GM18520 (cell line): ENCODE measurements around the gene NME3.

Experiments
- ATAC-seq: cut with Tn5 transposase; IDR thresholded peaks from one replicate; pipeline ENCODE4 v1.9.1; 2021; ENCODE audit not compliant: unreplicated experiment

The NME3 gene

DNA sequence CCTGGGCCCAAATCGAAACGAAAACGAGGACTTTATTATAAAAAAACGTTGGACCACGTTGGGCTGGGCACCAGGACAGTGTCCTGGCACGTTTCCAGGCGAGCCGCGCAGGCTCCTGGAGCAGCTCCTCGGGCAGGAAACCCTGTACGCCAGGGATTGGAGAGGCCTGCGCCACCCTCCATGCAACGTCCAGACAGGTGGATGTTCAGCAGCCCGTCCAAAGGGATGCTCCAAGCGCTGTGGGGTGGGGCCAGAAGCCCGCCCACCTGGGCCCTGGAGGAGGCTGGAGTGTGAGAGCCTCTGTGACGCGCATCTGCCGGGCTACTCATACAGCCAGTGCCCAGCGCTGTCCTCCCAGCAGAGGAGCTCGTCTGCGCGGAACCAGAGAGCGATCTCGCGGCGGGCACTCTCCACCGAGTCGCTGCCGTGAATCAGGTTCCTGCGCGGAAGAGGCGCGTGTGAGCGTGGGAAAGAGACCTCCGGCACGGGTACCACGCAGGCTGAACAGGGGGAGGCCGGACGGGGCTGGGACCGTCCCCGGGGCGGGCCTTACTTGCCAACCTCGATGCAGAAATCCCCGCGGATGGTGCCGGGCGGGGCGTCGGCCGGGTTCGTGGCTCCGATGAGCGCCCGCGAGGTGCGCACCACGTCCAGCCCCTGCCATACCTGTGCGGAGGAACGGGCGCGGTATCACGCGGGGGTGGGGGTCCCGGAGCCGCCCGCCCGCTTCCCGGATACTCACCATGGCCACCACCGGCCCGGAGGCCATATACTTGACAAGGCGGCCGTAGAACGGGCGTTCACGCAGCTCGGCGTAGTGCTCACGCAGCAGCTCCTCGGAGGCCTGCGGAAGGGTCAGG lies 785 bp downstream of the NME3 start:
- ATAC-seq = no peak

GRCh38 chr16:1769402-1770300 lies 1.7 kb downstream of the NME3 start:
- no peak for ATAC-seq

GRCh38 chr16:1768767-1769401 lies 2.5 kb downstream of the NME3 start:
- ATAC-seq = no peak

- ATAC-seq = no peak
Observed at GRCh38 chr16:1768061-1768766, 3.1 kb downstream of the NME3 start.

GRCh38 chr16:1767116-1767994 lies 4.0 kb downstream of the NME3 start:
- no peak for ATAC-seq

GRCh38 chr16:1766701-1767100 lies 4.6 kb downstream of the NME3 start:
- no peak for ATAC-seq

DNA sequence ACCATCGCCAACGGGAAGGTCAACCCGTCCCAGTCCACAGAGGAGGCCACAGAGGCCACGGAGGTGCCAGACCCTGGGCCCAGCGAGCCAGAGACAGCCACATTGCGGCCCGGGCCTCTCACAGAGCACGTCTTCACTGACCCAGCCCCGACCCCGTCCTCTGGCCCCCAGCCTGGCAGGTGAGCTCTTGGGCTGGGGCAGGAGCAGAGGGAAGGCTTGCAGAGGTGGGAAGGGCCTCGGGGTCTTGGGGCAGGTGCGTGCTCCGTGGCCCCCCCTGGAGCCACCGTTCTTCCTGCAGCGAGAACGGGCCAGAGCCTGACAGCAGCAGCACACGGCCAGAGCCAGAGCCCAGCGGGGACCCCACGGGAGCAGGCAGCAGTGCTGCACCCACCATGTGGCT lies 5.1 kb downstream of the NME3 start:
- ATAC-seq = no peak

DNA sequence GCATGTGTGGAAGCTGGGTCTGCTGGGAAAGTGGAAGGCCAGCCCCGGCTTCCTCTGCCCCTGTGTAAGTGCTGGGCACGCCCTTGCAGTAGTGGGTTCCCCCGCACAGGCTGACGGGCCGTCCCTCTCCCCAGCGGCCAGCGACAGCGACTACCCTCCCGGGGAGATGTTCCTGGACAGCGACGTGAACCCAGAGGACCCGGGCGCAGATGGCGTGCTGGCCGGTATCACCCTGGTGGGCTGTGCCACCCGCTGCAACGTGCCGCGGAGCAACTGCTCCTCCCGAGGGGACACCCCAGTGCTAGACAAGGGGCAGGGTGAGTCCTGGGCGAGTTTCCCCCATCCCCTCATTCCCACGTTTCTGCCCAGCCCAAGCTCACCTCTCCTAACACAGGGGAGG lies 5.5 kb downstream of the NME3 start:
- ATAC-seq = no peak

DNA sequence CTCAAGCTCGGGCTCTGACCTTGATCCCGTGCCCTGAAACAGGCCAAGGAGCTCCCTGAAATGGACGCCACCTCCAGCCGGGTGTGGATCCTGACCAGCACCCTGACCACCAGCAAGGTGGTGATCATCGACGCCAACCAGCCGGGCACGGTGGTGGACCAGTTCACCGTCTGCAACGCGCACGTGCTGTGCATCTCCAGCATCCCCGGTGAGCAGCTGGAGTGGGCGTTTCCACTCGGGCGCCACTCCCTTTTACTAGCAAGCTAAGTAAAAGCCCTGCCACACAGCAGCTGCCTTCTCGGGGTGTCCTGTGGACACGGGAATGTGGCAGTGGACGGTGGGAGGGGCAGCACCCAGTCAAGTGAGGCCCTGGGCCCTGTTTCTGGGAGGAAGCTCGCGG lies 6.4 kb downstream of the NME3 start:
- ATAC-seq = no peak

DNA sequence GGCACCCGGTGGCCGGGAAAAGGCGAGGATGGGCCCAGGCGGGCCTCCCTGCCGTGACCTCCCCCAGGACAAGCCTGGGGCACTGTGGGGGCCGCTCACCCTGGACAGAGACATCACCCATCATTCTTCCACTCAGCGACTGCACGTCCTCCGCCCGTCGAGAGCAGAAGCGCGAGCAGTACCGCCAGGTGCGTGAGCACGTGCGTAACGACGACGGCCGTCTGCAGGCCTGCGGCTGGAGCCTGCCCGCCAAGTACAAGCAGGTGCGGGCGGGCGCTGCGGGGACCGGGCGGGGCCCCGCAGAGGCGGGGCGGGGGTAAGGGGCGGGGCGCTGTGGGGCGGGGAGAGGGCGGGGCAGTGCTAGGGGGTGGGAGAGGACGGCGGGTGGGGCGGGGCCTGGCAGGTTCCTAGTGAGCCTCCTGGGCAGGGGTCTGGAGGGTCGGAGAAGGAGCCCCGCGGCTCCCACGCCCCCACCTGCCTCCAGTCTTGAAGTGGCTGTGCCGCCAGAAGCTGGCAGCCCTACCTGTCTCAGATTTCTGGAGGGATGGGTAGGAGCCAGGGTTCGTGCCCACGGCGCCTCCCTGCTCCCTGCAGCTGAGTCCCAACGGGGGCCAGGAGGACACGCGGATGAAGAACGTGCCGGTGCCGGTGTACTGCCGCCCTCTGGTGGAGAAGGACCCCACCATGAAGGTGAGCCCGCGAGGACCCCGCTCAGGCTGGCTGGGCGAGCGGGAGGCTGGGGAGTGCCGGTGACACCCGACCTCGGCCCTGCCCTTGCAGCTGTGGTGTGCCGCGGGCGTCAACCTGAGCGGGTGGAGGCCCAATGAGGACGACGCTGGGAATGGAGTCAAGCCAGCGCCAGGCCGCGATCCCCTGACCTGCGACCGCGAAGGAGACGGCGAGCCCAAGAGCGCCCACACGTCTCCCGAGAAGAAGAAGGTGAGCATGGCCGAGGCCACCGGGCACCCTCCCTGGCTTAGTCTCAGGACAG lies 7.5 kb downstream of the NME3 start:
- ATAC-seq = no peak

- no peak for ATAC-seq
Observed at GRCh38 chr16:1762879-1763520, 8.3 kb downstream of the NME3 start.

DNA sequence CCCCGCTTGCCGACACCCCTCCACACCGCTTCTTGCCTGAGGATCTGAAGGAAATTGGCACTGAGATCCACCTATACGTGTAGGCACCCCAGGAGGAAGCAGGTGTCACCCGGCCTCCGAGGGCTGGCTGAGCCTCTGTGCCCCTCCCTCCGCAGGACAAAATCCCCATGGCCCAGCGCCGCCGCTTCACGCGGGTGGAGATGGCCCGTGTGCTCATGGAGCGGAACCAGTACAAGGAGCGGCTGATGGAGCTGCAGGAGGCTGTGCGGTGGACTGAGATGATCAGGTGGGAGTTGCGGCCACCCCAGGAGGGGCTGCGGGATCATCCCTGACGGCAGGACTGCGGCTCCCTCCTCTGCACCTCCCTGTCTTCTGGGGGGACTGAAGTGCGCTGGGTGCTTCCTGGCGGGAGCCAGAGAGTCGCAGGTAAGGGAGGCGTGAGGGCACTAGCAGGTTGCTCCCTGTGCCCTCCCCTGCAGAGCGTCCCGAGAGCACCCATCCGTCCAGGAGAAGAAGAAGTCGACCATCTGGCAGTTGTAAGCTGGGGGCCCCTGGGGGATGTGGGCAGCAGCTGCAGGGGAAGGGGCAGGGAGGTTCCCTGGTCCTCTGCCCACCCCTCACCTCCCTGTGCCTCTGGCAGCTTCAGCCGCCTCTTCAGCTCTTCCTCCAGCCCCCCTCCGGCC lies 9.0 kb downstream of the NME3 start:
- no peak for ATAC-seq

DNA sequence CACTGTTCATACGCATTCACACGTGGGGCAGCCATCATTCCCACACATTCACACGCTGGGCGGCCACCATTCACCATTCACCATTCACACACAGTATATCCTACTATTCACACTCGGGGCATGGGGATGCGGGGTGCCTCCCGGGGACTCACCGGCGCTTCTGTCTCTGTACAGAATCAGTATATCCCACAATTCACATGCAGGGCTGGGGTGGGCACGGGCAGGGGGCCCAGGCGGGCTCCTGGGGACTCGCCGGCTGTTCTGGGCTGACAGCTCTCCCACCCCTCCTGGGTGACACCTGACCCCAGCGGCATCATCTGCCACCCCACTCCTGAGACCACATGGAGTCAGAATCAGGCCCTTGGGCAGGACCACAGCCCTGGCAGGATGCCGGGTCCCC lies 9.6 kb downstream of the NME3 start:
- no peak for ATAC-seq

DNA sequence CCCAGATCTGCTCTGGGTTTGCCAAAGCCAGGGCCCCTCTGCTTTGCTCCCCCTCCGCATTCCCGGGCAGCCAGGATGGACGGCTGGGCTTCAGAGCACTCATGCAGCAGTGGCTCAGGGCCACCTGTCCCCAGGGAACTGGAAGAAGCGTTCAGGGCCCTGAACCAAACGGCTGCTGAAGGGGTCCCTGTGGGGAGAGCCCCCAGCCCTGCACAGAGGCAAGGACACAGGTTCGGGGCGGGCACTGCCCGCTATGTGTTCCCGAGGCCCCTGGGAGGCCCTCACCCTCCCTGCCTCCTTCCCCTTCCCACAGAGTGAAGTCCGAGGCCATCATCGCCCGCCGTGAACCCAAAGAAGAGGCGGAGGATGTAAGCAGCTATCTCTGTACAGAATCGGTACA lies 10.4 kb downstream of the NME3 start:
- no peak for ATAC-seq

- no peak for ATAC-seq
Observed at GRCh38 chr16:1759511-1759910, 11.8 kb downstream of the NME3 start.

DNA sequence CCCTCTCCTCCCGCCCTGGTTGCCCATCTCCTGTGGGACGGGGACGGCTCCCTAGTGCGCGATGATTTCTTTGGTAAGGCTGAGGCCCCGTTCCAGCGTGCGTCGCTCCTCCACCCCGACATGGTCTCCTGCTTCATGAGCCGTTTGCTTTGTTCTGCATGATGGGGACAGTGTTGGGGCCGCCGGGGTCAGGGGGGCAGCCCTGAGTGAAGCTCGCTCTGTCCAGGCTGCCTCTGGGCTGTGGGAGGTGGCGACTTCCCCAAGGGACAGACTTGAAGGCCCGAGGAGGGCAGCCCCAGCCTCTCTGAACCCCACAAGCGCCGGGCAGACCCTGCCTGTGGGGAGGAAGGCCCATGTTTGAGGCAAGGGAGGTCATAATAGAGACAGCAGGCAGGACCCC lies 12.4 kb downstream of the NME3 start:
- no peak for ATAC-seq

- ATAC-seq = no peak
Observed at GRCh38 chr16:1757714-1758461, 13.5 kb downstream of the NME3 start.
